Keratinocyte (primary cell): Measurements from ENCODE around the gene KAZALD1. TPM values are rescaled to one million over a fixed set of nuclear protein-coding genes. Genes with fewer than 3 reads are reported as not detected.

Experiments
- DNase-seq: peaks from one replicate; pipeline ENCODE4 v3.0.0-alpha.2; 2011; ENCODE audit warnings: low read depth, missing footprints, low spot score
- FAIRE-seq: peaks from 2 replicates; lab custom pipeline; 2011; peaks lifted over from hg19 to GRCh38; lab: Jason Lieb, UNC
- H2AFZ ChIP-seq: 2 replicates; pipeline ENCODE4 v1.6.0; 2012; ENCODE audit warnings: low read length, control low read depth, inconsistent platforms; ENCODE audit not compliant: control insufficient read depth
- H3K27ac ChIP-seq: 2 replicates; pipeline ENCODE4 v1.5.1; 2011; ENCODE audit warnings: low read length; ENCODE audit not compliant: control insufficient read depth, insufficient read depth
- H3K27me3 ChIP-seq: 3 replicates; pipeline ENCODE4 v1.6.0; 2011; ENCODE audit warnings: low read length; ENCODE audit not compliant: control insufficient read depth, insufficient read depth; ENCODE audit errors: extremely low read depth
- H3K36me3 ChIP-seq, 2 experiments: 2 replicates in 1 of 2; 3 replicates in 1 of 2; pipeline ENCODE4 v1.5.1; 2011; ENCODE audit warnings: low read length in 2 of 2, mild to moderate bottlenecking in 1 of 2; ENCODE audit not compliant: control insufficient read depth in 2 of 2, insufficient read depth in 2 of 2; ENCODE audit errors: extremely low read depth in 1 of 2
- H3K4me1 ChIP-seq: 3 replicates; pipeline ENCODE4 v1.5.1; 2011; ENCODE audit warnings: low read length; ENCODE audit not compliant: control insufficient read depth, insufficient read depth; ENCODE audit errors: extremely low read depth
- H3K4me2 ChIP-seq: 3 replicates; pipeline ENCODE4 v1.6.0; 2011; ENCODE audit warnings: low read depth, low read length; ENCODE audit not compliant: control insufficient read depth, insufficient read depth; ENCODE audit errors: extremely low read depth
- H3K4me3 ChIP-seq, 3 experiments: fragments of 200-600 bp in 1 of 3; sonication (generic) in 1 of 3; 2 replicates in 2 of 3; 3 replicates in 1 of 3; pipeline ENCODE4 v1.5.1; 2011 to 2016; ENCODE audit warnings: low read length in 3 of 3, mild to moderate bottlenecking in 3 of 3, control low read depth in 2 of 3, inconsistent platforms in 1 of 3, low read depth in 1 of 3, mixed read lengths in 1 of 3, mixed run types in 1 of 3, moderate library complexity in 1 of 3; ENCODE audit not compliant: control insufficient read depth in 2 of 3, insufficient read depth in 2 of 3; ENCODE audit errors: extremely low read depth in 1 of 3
- H3K79me2 ChIP-seq: 2 replicates; pipeline ENCODE4 v1.6.0; 2012; ENCODE audit warnings: low read length; ENCODE audit not compliant: control insufficient read depth, insufficient read depth
- H3K9ac ChIP-seq: 3 replicates; pipeline ENCODE4 v1.6.0; 2011; ENCODE audit warnings: low read length; ENCODE audit not compliant: control insufficient read depth, insufficient read depth; ENCODE audit errors: extremely low read depth
- H3K9me1 ChIP-seq: 3 replicates; pipeline ENCODE4 v1.6.0; 2011; ENCODE audit warnings: low read length; ENCODE audit not compliant: control insufficient read depth, insufficient read depth; ENCODE audit errors: extremely low read depth
- H3K9me3 ChIP-seq: 2 replicates; pipeline ENCODE4 v1.5.1; 2012; ENCODE audit warnings: low read depth, low read length; ENCODE audit not compliant: control insufficient read depth
- H4K20me1 ChIP-seq: 3 replicates; pipeline ENCODE4 v1.6.0; 2011; ENCODE audit warnings: low read length; ENCODE audit not compliant: control insufficient read depth, insufficient read depth; ENCODE audit errors: extremely low read depth
- CTCF ChIP-seq, 3 experiments: IDR thresholded peaks in 1 of 3; conservative IDR thresholded peaks in 1 of 3; optimal IDR thresholded peaks in 1 of 3; 2 replicates in 2 of 3; 3 replicates in 1 of 3; pipeline versions ENCODE3 to v1.5.1; 2011; ENCODE audit warnings: low read length in 3 of 3, mild to moderate bottlenecking in 3 of 3, moderate library complexity in 2 of 3, control low read depth in 1 of 3, inconsistent platforms in 1 of 3; ENCODE audit not compliant: insufficient read depth in 2 of 3; ENCODE audit errors: extremely low read depth in 1 of 3
- EZH2 ChIP-seq: IDR thresholded peaks from one replicate; pipeline ENCODE4 v1.6.1; 2012; ENCODE audit warnings: inconsistent platforms, mild to moderate bottlenecking, low read length, moderate library complexity
- dilution Hi-C: fragments of 300-500 bp; cut with MboI; formaldehyde crosslinking; loops from one replicate; pipeline ENCODE4 v1.7.0; 2020; ENCODE audit warnings: low sequenced_read_pairs; ENCODE audit not compliant: extremely low pct_ligation_motif_present
- polyA plus RNA-seq, 5 experiments: library from polyadenylated mRNA; depleted of rRNA in 3 of 5; stranded (reverse) in 3 of 5; stranded (forward) in 1 of 5; unstranded in 1 of 5; fragments of >200 nt; gene quantifications; 1 replicate in 1 of 5; 2 replicates in 3 of 5; 3 replicates in 1 of 5; pipeline versions ENCODE4 v1.2.1 to v1.2.3, GENCODE V29; 2011 to 2012; ENCODE audit warnings: missing spikeins in 2 of 5, low read depth in 1 of 5, low replicate concordance in 1 of 5

The KAZALD1 gene
- polyA plus RNA-seq, 1 donor (not counting 4 experiments of a cell fraction or from before 2014, with no cell fraction given), result 0.08 TPM

- Histone ChIP-seq H2AFZ (no peak overlapping the region), H3K4me1 (peaks cover 16% of the 10 kb centered on the region), H3K27ac (no peak overlapping the region), H3K27me3 (peaks cover 20% of the 10 kb centered on the region), H3K9me1 (no peaks in the 10 kb centered on the region), H3K36me3 (no peaks in the 10 kb centered on the region), H4K20me1 (no peaks in the 10 kb centered on the region), H3K9me3 (no peaks in the 10 kb centered on the region), H3K4me3 (no peak overlapping the region), H3K9ac (no peak overlapping the region), H3K4me2 (no peak overlapping the region), H3K79me2 (no peaks in the 10 kb centered on the region)
- no peak for DNase-seq
- dilution Hi-C loops, result no loop called here
- FAIRE-seq, result no peak
- TF ChIP-seq EZH2, result no peak
- no peak for TF ChIP-seq CTCF (optimal IDR thresholded peaks at IDR 0.05 in 1 of 3, IDR thresholded peaks at IDR 0.05 in 1 of 3, conservative IDR thresholded peaks at IDR 0.05 in 1 of 3; ENCODE audit: extremely low read depth in 1 of 3, insufficient read depth in 2 of 3, low read length in 3 of 3)
These were observed 8.3 kb upstream of the KAZALD1 start for GRCh38 chr10:101053516-101053915.

GRCh38 chr10:101054351-101054750 lies 7.4 kb upstream of the KAZALD1 start:
- no peak overlapping the region for H3K4me2 ChIP-seq
- H3K9me3 ChIP-seq, result no peaks in the 10 kb centered on the region
- no peak for TF ChIP-seq EZH2
- no peak for TF ChIP-seq CTCF (optimal IDR thresholded peaks at IDR 0.05 in 1 of 3, IDR thresholded peaks at IDR 0.05 in 1 of 3, conservative IDR thresholded peaks at IDR 0.05 in 1 of 3; ENCODE audit: extremely low read depth in 1 of 3, insufficient read depth in 2 of 3, low read length in 3 of 3)
- H3K4me1 ChIP-seq, result peaks cover 16% of the 10 kb centered on the region
- no peak overlapping the region for H3K27ac ChIP-seq
- no peak for FAIRE-seq
- no peak overlapping the region for H3K9ac ChIP-seq
- no peak overlapping the region for H3K4me3 ChIP-seq
- no peaks in the 10 kb centered on the region for H3K9me1 ChIP-seq
- peaks cover 4% of the 10 kb centered on the region for H3K79me2 ChIP-seq
- DNase-seq, result no peak
- dilution Hi-C loops, result no loop called here
- H3K27me3 ChIP-seq, result peaks cover 12% of the 10 kb centered on the region
- H2AFZ ChIP-seq, result no peak overlapping the region
- no peaks in the 10 kb centered on the region for H3K36me3 ChIP-seq
- no peaks in the 10 kb centered on the region for H4K20me1 ChIP-seq
